Left hindlimb (tissue), 1 donor: Measurements from ENCODE around the gene GALNT2.

Experiments used
- DNase-seq: peaks from one replicate; pipeline ENCODE4 v3.0.0-alpha.2; 2018

GALNT2 gene

GRCh38 chr1:230220478-230220877 lies 153.4 kb downstream of the GALNT2 start:
- DNase-seq: no peak

- no peak for DNase-seq
Observed at GRCh38 chr1:230220907-230221306, 153.9 kb downstream of the GALNT2 start.

- no peak for DNase-seq
Observed at GRCh38 chr1:230222678-230223077, 155.6 kb downstream of the GALNT2 start.

GRCh38 chr1:230224101-230224960 lies 157.3 kb downstream of the GALNT2 start:
- DNase-seq: no peak

GRCh38 chr1:230226007-230226800 lies 159.2 kb downstream of the GALNT2 start:
- no peak for DNase-seq

GRCh38 chr1:230226814-230227213 lies 159.8 kb downstream of the GALNT2 start:
- no peak for DNase-seq

- no peak for DNase-seq
Observed at GRCh38 chr1:230228236-230228897, 161.3 kb downstream of the GALNT2 start.

GRCh38 chr1:230230273-230230672 lies 163.2 kb downstream of the GALNT2 start:
- DNase-seq: no peak

GRCh38 chr1:230230948-230231773 lies 164.1 kb downstream of the GALNT2 start:
- DNase-seq: no peak

- no peak for DNase-seq
Observed at GRCh38 chr1:230231774-230232145, 164.7 kb downstream of the GALNT2 start.

- DNase-seq: no peak
Observed at GRCh38 chr1:230232371-230232771, 165.3 kb downstream of the GALNT2 start.

GRCh38 chr1:230233786-230234185 lies 166.7 kb downstream of the GALNT2 start:
- DNase-seq: no peak

GRCh38 chr1:230235876-230236275 lies 168.8 kb downstream of the GALNT2 start:
- DNase-seq: no peak

- no peak for DNase-seq
Observed at GRCh38 chr1:230236301-230237008, 169.4 kb downstream of the GALNT2 start.

- DNase-seq: no peak
Observed at GRCh38 chr1:230237009-230237370, 170.0 kb downstream of the GALNT2 start.

- no peak for DNase-seq
Observed at GRCh38 chr1:230237805-230238204, 170.8 kb downstream of the GALNT2 start.

- no peak for DNase-seq
Observed at GRCh38 chr1:230240446-230241086, 173.5 kb downstream of the GALNT2 start.

GRCh38 chr1:230242326-230242725 lies 175.3 kb downstream of the GALNT2 start:
- DNase-seq: no peak

- DNase-seq: no peak
Observed at GRCh38 chr1:230243146-230243545, 176.1 kb downstream of the GALNT2 start.

- DNase-seq: no peak
Observed at GRCh38 chr1:230243583-230244353, 176.7 kb downstream of the GALNT2 start.

GRCh38 chr1:230246551-230246950 lies 179.5 kb downstream of the GALNT2 start:
- DNase-seq: no peak
